NCI-H510A (cell line): ENCODE data around the gene ADGRL3.
"Not testable (repeated sequence)": the region's sequence is repeated elsewhere in the genome, so short reads cannot be mapped to it uniquely, and the experiment has no call there.

Experiments
- DNase-seq: peaks from one replicate; lab custom pipeline; 2025; lab: John Stamatoyannopoulos, UW

Gene ADGRL3

DNA sequence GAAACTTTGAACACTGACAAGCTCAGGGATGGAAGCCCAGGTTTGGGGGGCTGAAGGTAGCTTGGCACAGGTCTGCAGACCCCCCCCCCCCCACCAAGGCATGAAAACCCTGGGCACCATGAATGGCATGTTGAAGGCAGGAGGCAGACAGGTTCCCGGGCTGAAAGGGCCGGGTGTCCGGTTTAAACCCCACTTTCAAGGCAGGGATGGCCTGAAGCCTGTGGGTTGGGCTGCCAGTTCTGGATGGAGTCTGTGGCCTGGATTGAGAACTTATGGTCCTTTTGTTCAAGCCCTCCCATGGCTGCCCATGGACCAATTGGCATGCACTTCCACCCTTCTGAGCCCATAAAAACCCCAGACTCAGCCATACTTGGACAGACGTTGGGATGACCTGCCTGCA lies 616.9 kb downstream of the ADGRL3 start:
- DNase-seq: no peak

DNA sequence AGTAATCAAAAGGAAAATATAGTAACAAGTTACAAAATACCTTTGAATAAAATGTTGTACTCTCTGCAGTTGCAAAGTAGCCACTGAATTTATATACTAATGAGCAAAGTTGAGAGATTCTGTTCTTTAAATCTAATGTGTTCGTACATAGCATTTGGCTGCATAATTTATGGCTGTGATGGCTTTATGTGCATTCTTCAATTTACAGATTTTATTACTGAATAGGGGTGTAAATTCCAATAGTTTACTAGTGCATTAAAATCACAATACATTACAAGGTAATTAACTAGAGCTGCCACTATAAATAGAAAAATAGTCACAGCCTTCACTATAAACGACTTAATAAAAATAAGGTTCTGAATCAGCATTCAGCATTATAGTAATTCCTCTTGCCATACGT lies 620.0 kb downstream of the ADGRL3 start:
- no peak for DNase-seq

DNA sequence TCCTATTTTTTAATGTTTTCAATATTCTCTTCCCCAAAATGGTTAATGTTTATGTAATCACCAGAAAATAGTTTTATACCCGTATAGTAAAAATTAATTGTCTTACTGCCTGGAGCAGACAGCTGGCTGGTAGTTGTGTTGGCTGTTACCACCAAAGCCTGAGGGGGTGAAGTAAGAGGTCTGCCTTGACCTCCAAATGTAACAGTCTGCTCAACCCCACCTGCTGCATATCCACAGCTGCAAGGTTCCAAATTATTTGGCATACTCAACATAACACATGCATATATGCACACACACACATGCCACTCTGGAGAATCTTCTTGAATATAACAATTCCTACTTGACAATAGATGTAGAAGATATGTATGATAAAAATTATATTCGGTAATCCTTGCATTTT lies 624.3 kb downstream of the ADGRL3 start:
- no peak for DNase-seq

DNA sequence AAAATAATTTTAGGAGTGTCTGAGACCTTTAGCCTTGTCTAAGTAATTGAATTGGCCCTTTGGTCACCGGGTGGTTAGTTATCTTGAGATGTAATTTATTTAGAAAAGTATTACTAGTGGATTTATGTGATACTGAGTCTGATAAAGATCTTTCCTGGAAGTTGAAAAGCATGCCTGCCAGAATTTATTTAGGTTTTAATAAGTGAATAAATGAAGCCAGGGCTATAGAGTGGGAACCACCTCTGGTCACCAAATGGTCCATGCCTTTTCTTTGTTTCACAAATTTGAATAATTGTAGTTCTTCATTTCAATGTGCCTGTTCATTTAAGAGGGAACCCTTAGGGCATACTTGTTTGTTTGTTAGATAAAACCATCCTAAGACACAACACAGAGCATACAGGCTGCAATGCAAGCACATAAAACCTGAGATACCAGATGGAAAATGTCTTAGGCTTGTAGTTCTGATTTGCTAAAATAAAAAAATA lies 627.8 kb downstream of the ADGRL3 start:
- DNase-seq: no peak

DNA sequence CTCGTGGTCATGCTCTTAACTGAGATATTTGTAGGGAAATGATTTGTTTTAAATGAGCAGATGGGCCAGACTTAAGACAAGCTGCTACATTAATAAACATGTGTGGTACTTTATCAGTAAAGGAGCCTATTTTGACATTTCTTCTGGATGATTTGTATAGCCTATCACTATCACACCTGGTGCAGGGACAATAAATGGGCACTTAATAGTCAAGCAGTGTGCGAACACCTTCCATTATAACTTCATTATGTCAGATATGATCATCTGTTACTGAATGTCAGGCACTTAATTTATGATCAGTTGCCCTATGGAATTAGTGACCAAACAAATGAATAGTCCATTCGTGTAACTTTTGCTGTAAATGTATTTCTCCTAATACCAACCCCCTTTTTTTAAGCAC lies 628.8 kb downstream of the ADGRL3 start:
- no peak for DNase-seq

DNA sequence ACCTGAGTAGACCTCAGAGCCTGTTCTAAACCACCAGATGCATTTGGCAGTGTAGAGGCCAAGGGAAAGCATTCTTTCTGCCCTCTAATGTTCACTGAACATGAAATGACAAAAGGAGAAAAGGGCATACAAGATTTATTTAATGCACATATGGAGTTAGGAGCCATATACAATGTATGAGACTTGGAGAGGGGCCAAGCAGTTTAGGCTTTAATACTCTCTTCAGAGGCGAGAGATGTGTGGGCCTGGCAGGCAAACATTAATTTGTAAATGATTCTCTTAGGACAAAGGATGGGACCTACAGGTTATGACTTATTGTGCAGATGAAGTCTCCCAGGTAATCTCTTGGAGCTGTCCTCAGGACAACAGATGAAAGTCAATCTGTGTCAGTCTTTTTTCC lies 631.9 kb downstream of the ADGRL3 start:
- no peak for DNase-seq

DNA sequence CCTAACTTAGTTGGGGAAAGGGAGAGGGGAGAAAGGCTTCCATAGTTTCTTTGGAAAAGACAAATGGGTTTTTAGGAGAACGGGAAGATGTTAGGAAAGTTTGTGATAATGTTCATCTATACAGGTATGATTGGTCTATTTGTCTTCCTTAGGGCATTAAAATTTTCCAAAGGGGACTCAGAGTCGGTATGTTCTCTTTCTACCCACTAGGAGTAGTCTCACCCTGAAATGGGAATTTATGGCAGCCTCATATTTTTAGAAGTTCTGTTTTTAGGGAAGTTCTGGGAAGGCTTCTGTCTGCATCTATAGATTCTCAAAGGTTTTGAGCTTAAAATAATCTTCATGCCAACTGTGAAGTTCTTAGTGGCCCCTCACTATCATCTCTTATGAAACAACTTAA lies 637.3 kb downstream of the ADGRL3 start:
- DNase-seq: no peak

DNA sequence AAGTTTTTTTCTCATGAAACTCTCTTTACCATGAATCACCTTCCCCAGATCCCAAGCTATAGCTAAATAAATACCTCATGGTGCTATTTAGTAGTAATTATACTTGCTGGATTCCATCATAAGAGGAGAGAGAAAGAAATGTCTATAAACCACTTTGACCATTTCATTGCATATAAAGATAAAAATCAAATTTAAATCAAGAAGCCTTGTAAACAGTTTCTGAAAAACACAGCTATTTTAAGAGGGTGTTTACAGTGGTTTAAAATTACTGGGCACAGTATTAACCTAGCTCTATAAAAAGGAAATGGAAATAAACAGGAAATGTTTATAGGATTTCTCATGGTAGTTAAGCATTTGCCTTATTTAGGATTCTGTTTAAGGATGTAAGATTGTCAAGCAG lies 637.9 kb downstream of the ADGRL3 start:
- no peak for DNase-seq

DNA sequence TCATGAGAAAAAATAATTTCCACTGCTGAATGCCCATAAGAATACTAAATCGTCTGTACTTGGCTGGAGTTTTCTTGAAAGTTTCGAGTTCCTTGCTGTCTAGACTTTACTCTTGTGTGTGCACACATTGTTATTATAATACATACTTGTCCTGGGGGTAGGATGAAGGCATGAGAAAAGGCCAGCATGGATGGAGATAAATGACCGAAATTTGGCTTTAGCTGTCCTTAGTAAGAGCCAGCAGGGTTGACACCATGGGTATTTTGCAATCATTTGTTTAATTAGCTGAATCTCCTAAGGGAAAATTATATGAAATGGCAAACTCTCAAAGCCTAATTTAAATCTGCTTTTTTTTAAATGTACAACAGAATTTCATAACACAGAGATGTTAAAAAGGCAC lies 641.6 kb downstream of the ADGRL3 start:
- no peak for DNase-seq

DNA sequence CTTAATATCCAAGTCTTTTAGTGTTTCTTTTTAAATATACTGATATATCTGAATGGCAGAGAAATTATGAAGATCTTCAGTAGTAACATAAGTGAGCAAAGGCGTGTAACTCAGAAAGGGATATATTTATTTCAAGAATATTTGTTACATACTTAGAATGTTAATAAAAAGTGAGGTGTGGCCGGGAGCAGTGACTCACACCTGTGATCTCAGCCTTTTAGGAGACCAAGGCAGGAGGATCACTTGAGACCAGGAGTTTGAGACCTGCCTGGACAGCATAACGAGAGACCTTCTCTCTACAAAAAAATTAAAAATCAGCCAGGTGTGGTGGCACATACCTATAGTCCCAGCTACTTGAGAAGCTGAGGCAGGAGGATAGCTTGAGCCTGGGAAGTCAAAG lies 651.0 kb downstream of the ADGRL3 start:
- no peak for DNase-seq

DNA sequence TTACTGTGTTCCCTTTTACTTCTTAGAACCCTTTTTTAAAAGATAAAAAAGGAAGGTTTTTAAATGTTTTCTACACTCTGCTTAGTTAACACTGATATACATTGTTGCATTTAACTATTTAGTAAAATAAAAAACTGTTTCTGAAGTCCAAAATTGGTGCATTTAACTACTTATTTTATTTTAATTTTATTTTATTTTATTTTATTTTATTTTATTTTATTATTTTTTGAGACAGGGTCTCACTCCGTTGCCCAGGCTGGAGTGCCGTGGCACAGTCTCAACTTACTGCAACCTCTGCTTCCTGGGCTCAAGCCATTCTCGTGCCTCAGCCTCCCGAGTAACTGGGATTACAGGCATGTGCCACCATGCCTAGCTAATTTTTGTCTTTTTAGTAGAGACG lies 652.0 kb downstream of the ADGRL3 start:
- not testable (repeated sequence) for DNase-seq

DNA sequence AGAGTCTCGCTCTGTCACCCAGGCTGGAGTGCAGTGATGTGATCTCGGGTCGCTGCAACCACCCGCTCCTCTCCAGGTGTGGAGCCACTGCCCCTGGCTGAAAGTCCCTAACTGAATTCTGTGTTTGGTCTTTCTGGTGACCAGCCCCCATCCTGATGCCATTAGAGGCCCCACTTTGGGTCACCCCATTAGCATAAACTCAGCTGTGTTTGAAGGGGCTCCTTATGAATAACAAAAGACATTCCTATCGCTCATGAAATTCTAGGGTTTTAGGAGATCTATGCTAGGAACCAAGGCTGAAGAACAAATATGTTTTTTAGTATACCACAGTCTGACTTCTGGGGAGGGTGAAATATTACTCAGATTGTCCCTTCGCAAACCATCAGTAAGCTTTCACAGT lies 652.9 kb downstream of the ADGRL3 start:
- no peak for DNase-seq

DNA sequence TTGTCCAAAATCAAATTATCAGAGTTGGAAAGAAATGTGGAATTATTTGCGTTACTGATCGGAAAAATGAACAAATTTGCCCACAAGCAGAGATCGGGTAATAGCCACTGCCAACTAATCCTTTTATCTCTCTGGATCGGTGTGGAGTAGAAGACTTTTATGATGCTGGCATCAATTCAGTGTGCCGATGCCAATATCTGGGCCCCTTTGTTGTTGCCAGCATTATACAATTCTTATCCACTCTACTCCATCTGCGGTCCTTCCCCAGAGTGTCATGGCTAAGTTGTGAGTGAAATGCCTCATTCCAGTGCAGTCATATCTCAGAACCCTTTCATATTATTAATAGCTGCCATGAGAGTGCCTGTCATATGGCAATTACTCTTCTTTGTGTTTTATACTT lies 660.2 kb downstream of the ADGRL3 start:
- no peak for DNase-seq

DNA sequence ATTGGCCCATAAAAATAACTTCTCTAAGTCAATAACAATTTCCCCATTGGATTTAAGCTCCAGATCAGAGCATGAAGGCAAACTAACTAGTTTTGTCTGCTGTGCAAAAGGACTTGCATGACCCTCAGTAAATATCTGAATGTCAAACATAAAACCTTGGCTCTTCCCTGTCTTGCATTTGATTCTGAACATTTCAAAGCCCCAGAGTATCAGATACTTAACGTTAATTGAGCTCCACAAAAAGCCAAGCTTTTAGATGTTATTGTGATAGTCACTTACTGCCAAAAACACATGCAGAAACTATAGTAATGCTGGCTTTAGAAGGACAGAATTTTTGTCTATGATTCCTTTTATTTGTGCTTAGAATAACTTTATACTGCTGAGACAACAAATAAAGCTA lies 664.2 kb downstream of the ADGRL3 start:
- no peak for DNase-seq

DNA sequence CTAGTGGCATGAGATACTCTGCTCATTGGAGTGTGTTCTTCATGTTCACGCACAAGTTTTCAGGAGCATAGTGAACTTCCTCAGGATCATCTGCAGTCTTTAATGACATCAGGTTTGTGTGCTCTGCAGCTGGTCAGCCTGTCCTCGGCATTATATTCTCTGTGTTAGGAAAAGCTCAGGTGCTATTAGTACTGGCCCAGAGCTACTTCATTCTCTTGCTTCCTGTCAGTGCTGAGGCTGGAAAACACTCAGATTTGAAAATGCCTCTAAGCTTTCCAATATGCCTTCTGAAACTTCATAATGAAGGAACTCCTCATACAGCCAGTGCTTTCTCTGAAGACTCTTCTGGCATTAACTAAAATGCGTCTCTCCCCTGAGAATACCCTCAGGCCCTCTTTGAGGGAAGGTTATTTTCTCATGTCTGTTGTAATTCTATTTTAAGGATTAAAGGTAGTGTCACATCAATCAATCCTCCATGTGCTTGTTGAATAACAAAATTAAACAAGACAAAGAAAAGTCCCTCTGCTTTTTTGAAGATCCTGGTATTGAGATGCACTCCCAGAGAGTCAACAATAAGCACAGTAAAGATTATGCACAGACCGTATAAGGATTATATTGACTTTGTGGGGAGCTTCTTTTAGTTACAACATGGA lies 666.4 kb downstream of the ADGRL3 start:
- DNase-seq: no peak

DNA sequence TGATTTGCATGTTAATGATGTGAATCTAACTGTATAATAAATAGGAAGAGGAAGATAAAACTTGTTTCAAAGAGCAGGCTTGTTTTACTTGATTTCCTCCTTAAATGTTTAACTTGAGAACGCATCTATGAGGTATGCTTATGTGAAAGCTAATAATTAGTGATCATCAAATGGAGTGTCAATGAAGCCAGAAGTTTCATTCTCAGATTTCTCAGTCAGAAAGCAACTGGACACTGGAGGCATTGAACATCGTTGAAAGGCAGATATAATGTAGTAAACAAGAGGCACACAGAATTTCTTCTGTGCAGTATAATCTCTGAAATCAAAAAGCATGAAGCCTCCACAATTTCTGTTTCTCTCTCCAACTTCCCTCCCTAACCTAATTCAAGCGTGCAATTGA lies 672.9 kb downstream of the ADGRL3 start:
- DNase-seq: no peak

DNA sequence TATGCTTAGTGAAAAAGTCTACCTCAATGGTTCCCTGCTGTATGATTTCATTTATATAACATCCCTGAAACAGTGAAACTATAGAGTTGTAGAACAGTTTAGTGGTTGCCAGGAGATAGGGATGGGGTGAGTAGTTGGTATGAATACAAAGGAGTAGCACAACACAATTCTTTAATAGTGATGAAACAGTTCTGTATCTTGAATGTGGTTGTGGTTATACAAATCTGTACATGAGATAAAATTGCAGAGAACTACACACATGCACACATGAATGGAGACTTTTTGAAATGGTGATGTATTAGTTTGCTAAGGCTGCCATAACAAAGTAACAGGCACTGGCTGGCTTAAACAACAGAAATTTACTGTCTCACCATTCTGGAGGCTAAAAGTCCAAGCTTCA lies 677.1 kb downstream of the ADGRL3 start:
- DNase-seq: no peak

DNA sequence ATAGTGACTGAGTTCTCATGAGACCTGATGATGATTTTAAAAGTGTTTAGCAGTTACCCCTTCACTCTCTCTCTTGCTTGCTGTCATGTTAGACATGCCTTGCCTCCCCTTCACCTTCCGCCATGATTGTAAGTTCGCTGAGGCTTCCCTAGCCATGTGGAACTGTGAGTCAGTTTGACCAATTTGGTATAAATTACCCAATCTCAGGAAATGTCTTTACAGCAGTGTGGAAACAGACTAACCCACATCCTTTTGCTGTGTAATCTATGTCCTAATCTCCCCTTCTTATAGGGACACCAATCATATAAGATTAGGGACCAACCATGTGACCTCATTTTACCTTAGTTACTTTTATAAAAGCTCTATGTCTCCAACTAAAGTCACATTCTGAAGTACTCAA lies 677.8 kb downstream of the ADGRL3 start:
- no peak for DNase-seq

DNA sequence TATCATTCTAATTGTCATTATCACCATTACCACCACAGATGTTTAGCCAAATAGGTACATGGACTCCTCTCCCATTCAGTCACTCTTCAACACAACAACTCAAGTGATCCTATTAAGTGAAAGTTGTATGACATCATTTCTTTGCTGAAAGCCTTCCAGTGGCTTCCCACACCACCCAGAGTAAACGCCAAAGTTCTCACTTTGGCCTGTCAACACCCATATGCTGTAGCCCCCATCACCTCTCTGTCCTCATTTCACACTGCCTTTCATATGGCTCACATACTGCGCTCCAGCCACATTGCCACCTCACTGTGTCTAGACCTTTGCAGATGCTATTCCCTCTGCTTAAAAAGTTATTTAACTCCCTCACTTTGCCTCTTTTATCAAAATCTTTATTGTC lies 682.3 kb downstream of the ADGRL3 start:
- no peak for DNase-seq

DNA sequence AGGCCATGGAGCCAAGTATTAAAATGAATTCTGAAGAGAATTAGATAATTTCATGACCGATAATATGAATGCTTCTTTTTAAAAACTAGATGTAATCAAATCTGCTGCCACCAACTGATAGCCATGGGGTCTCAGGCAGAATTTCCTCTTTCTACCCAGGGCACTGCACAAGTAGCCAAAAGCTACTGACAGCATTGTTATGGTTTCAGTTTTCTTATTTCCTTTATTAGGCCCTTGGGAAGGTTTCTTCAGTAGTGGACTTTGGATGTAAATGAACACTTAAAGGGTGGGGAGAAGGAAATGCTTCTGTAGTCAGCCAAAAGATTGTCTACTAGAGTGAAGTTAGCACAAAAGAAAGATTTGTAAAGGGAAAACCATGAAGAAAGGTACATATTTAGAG lies 686.0 kb downstream of the ADGRL3 start:
- DNase-seq: no peak

DNA sequence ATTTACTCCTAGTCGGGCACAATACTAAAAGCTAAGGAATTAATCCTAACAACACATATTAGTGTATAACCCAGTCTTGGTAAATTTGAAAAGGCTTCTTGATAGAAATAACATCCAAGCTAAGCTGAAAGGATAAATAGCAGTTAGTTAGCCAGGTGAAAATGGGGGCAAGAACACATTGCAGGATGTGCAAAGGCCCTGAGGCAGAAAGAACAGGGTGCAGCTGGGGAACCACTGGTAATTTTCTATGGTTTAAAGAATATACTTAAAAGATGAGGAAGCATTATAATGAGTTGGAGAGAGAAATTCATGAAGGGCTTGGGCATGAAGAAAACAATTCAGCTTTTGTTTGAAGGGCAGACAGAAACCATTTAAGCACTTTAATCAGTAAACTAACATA lies 689.0 kb downstream of the ADGRL3 start:
- DNase-seq: no peak

DNA sequence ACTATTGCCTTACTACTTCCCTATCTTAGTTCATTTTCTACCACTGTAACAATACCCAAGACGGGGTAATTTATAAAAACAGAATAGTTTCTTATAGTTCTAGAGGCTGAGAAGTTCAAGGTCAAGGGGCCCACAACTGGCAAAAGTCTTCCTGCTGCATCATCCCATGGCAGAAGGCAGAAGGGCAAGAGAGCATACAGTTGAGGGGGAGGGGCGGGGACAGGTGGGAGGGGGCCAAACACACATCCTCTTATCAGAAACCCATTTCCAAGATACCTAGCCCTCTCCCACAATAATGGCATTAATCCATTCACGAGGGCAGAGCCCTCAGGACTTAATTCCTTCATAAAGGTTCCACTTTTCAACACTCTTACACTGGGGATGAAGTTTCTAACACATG lies 690.2 kb downstream of the ADGRL3 start:
- no peak for DNase-seq

DNA sequence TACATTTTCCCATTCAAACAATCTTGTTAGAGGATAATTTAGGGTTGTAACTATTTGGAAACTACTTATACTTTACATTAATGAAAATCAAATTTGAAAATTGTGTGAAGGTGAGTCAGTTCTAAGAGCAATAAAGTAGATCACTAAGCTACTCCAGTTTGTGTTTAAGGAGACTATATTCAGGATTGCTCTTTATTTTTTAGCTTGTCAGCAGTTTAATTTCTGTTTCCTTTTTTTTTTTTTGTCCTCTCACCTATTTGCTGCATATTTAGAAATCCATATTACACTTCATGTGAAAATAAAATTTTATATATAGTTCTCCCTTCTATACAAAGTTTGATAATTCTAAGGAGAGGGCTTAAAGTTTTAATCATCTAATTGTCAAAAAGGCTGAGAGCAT lies 691.8 kb downstream of the ADGRL3 start:
- no peak for DNase-seq

DNA sequence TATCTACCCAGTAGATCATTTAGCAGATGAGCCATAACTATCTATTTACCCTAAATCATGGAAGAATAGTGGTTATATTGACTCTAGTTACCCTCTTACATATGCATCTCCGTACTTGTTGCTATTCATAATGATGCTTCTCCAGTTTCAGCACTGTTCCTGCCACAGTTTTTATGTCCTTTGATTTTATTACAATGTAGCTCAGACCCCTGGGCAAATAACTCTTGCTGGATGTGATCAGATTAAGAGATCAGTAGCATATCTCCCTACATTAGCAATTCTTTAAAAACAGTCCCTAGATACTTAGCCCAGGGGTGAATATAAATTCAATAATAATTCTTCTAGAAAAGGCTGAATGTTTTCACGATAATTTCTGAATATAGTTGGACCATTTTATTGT lies 696.5 kb downstream of the ADGRL3 start:
- no peak for DNase-seq

DNA sequence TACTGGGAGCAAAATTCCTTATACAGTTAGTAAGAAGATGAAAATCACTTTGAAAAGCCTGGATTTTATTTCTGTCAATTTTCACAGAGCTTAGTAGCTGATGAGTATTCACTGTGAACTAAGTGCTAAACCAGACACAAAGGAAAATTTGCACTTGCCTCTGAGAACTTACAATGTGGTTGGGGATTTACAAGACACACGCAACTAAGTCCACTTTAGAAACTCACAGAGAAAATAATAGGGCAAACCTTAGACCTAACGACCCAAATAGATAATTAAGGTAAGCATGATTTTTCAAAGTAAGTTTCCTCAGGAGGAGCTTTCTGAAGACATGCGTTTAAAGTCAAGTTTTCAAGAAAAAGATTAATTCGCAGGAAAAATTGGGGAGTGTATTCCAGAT lies 708.9 kb downstream of the ADGRL3 start:
- DNase-seq: no peak
